Right lobe of liver (tissue), 4 donors: ENCODE data around the gene GNAT2.

Experiments used
- CTCF ChIP-seq, 4 donors: fragments of 200-600 bp in 3 of 4; fragments of 450-650 bp in 1 of 4; IDR thresholded peaks; one replicate each; pipeline versions ENCODE4 v1.5.1 to v1.8.0; 2016 to 2022; ENCODE audit warnings: antibody characterized with exemption in 4 of 4, mild to moderate bottlenecking in 2 of 4
- POLR2A ChIP-seq: fragments of 450-650 bp; IDR thresholded peaks from one replicate; pipeline ENCODE4 v1.6.1; 2017; ENCODE audit warnings: antibody characterized with exemption, mild to moderate bottlenecking
- donor health status: DM: no; HTN: no; CAD: no.
- donor health status: DM: no; HTN: no; CAD: no.
- donor health status: DM: no; HTN: yes; CAD: no.

GRCh38 chr1:109610609-109611307 is 8.7 kb downstream of the GNAT2 start:
- TF ChIP-seq CTCF (IDR thresholded peaks at IDR 0.05): no peak
- no peak for TF ChIP-seq POLR2A
